H1 (cell line): ENCODE results near the gene MPP3. TPM values are rescaled to one million over a fixed set of nuclear protein-coding genes. Genes with fewer than 3 reads are reported as not detected.

Experiments
- CTCF ChIA-PET: fragments of 300-600 bp; sonication (Branson Sonifier 250); formaldehyde crosslinking; loops from one replicate; lab custom pipeline; 2021; ENCODE audit not compliant: partially characterized antibody; lab: Charles Lee
- POLR2A ChIA-PET: fragments of 300-600 bp; sonication (Branson Sonifier 250); formaldehyde crosslinking; loops from one replicate; lab custom pipeline; 2021; ENCODE audit warnings: inconsistent platforms; ENCODE audit not compliant: partially characterized antibody; lab: Charles Lee
- DNase-seq, 2 experiments: peaks; one replicate each; pipeline versions ENCODE4 v3.0.0 to v3.0.0-alpha.2; 2010 to 2022; ENCODE audit warnings: low spot score in 2 of 2, low read depth in 1 of 2, mixed read lengths in 1 of 2
- FAIRE-seq: peaks from 2 replicates; lab custom pipeline; 2011; peaks lifted over from hg19 to GRCh38; lab: Jason Lieb, UNC
- H2AFZ ChIP-seq: 2 replicates; pipeline ENCODE4 v1.8.1; 2012; ENCODE audit warnings: low read length, inconsistent platforms
- H2AK5ac ChIP-seq: 2 replicates; pipeline ENCODE4 v1.6.1; 2013; ENCODE audit warnings: low read depth, low read length
- H2BK120ac ChIP-seq: replicated peaks from 2 replicates; pipeline ENCODE3; 2013; ENCODE audit warnings: low read depth, low read length, inconsistent platforms
- H2BK12ac ChIP-seq: 2 replicates; pipeline ENCODE4 v1.6.1; 2013; ENCODE audit warnings: low read depth, low read length
- H2BK15ac ChIP-seq: 2 replicates; pipeline ENCODE4 v1.6.1; 2013; ENCODE audit warnings: low read length
- H2BK20ac ChIP-seq: 2 replicates; pipeline ENCODE4 v1.6.1; 2013; ENCODE audit warnings: low read length
- H2BK5ac ChIP-seq: 2 replicates; pipeline ENCODE4 v1.6.1; 2013; ENCODE audit warnings: low read depth, low read length
- H3K14ac ChIP-seq: 2 replicates; pipeline ENCODE4 v1.6.1; 2013; ENCODE audit warnings: inconsistent platforms; ENCODE audit not compliant: insufficient read length
- H3K18ac ChIP-seq: 2 replicates; pipeline ENCODE4 v1.6.1; 2013; ENCODE audit warnings: low read length; ENCODE audit errors: extremely low read depth
- H3K23ac ChIP-seq: 2 replicates; pipeline ENCODE4 v1.6.1; 2013; ENCODE audit warnings: inconsistent platforms; ENCODE audit not compliant: insufficient read length
- H3K23me2 ChIP-seq: 2 replicates; pipeline ENCODE4 v1.6.1; 2013; ENCODE audit warnings: low read depth, low read length
- H3K27ac ChIP-seq: 2 replicates; pipeline ENCODE4 v1.6.1; 2011; ENCODE audit warnings: low read depth, low read length, inconsistent platforms
- H3K27me3 ChIP-seq, 4 experiments: replicated peaks in 1 of 4; 1 replicate in 1 of 4; 2 replicates in 3 of 4; pipeline versions ENCODE4 v1.6.1 to v1.8.1; 2011 to 2013; ENCODE audit warnings: low read length in 3 of 4, mild to moderate bottlenecking in 3 of 4, inconsistent platforms in 2 of 4, mixed read lengths in 2 of 4, moderate library complexity in 1 of 4; ENCODE audit not compliant: control insufficient read depth in 3 of 4, insufficient read depth in 3 of 4; ENCODE audit errors: extremely low read depth in 1 of 4
- H3K36me3 ChIP-seq, 4 experiments: 2 replicates each; pipeline versions ENCODE4 v1.6.1 to v1.8.1; 2011 to 2013; ENCODE audit warnings: mild to moderate bottlenecking in 4 of 4, low read length in 3 of 4, moderate library complexity in 2 of 4, control low read depth in 1 of 4, inconsistent platforms in 1 of 4; ENCODE audit not compliant: insufficient read depth in 4 of 4, control insufficient read depth in 2 of 4
- H3K4ac ChIP-seq: replicated peaks from 2 replicates; pipeline ENCODE3; 2013; ENCODE audit warnings: low read length, low read depth, mixed read lengths, inconsistent platforms; ENCODE audit not compliant: insufficient read length
- H3K4me1 ChIP-seq, 4 experiments: replicated peaks in 1 of 4; 1 replicate in 1 of 4; 2 replicates in 3 of 4; pipeline versions ENCODE4 v1.6.1 to v1.8.1; 2011 to 2013; ENCODE audit warnings: low read length in 3 of 4, inconsistent platforms in 2 of 4, mixed read lengths in 1 of 4; ENCODE audit not compliant: insufficient read depth in 4 of 4, control insufficient read depth in 3 of 4
- H3K4me2 ChIP-seq, 2 experiments: 2 replicates each; pipeline versions ENCODE4 v1.6.1 to v1.8.1; 2011 to 2013; ENCODE audit warnings: low read depth in 2 of 2, low read length in 2 of 2, control low read depth in 1 of 2, inconsistent platforms in 1 of 2, mild to moderate bottlenecking in 1 of 2; ENCODE audit not compliant: insufficient read depth in 1 of 2
- H3K4me3 ChIP-seq, 4 experiments: fragments of 200-600, 300-600 bp in 1 of 4; sonication (generic), shearing (Covaris generic), sonication (Bioruptor Twin) in 1 of 4; 2 replicates each; pipeline versions ENCODE4 v1.5.1 to v1.8.1; 2011 to 2016; ENCODE audit warnings: low read length in 4 of 4, low read depth in 3 of 4, control low read depth in 2 of 4, inconsistent platforms in 2 of 4, mild to moderate bottlenecking in 2 of 4, mixed read lengths in 1 of 4, moderate library complexity in 1 of 4; ENCODE audit not compliant: insufficient read depth in 2 of 4; ENCODE audit errors: extremely low read depth in 1 of 4
- H3K56ac ChIP-seq: replicated peaks from 2 replicates; pipeline ENCODE3; 2013; ENCODE audit warnings: low read depth, mild to moderate bottlenecking, mixed read lengths, low read length, inconsistent platforms; ENCODE audit not compliant: insufficient read length
- H3K79me1 ChIP-seq: 2 replicates; pipeline ENCODE4 v1.6.1; 2013; ENCODE audit warnings: low read depth, low read length, control low read depth
- H3K79me2 ChIP-seq, 2 experiments: 2 replicates each; pipeline versions ENCODE4 v1.6.1 to v1.8.1; 2012 to 2013; ENCODE audit warnings: low read length in 2 of 2, mild to moderate bottlenecking in 2 of 2, inconsistent platforms in 1 of 2; ENCODE audit not compliant: insufficient read depth in 2 of 2, control insufficient read depth in 1 of 2
- H3K9ac ChIP-seq, 4 experiments: replicated peaks in 1 of 4; 1 replicate in 1 of 4; 2 replicates in 3 of 4; pipeline versions ENCODE4 v1.6.1 to v1.8.1; 2011 to 2013; ENCODE audit warnings: low read depth in 3 of 4, low read length in 3 of 4, control low read depth in 2 of 4, mild to moderate bottlenecking in 2 of 4, moderate library complexity in 2 of 4, inconsistent platforms in 1 of 4; ENCODE audit errors: extremely low read depth in 1 of 4
- H3K9me3 ChIP-seq, 2 experiments: 2 replicates each; pipeline versions ENCODE4 v1.6.1 to v1.8.1; 2012 to 2013; ENCODE audit warnings: mild to moderate bottlenecking in 2 of 2, moderate library complexity in 2 of 2, control low read depth in 1 of 2, inconsistent platforms in 1 of 2, low read depth in 1 of 2, low read length in 1 of 2, mixed read lengths in 1 of 2; ENCODE audit not compliant: insufficient read depth in 2 of 2
- H4K20me1 ChIP-seq, 2 experiments: replicated peaks in 1 of 2; 2 replicates each; pipeline versions ENCODE3 to v1.8.1; 2011 to 2013; ENCODE audit warnings: inconsistent platforms in 2 of 2, low read length in 2 of 2, mild to moderate bottlenecking in 1 of 2; ENCODE audit not compliant: insufficient read depth in 2 of 2, control insufficient read depth in 1 of 2
- H4K5ac ChIP-seq: 2 replicates; pipeline ENCODE4 v1.6.1; 2013; ENCODE audit warnings: low read length, low read depth, mixed read lengths, inconsistent platforms; ENCODE audit not compliant: insufficient read length
- H4K8ac ChIP-seq: 2 replicates; pipeline ENCODE4 v1.8.0; 2013; ENCODE audit warnings: mild to moderate bottlenecking, moderate library complexity, low read length, inconsistent platforms; ENCODE audit not compliant: insufficient read depth; ENCODE audit errors: extremely low read depth
- H4K91ac ChIP-seq: replicated peaks from 2 replicates; pipeline ENCODE3; 2013; ENCODE audit warnings: low read length, mixed read lengths, inconsistent platforms; ENCODE audit not compliant: insufficient read length
- CHD1 ChIP-seq: IDR thresholded peaks from 2 replicates; pipeline ENCODE4 v1.6.1; 2012; ENCODE audit warnings: low read depth, low read length, improper control_type of control experiment
- KDM4A ChIP-seq: IDR thresholded peaks from one replicate; pipeline ENCODE4 v1.7.1; 2012; ENCODE audit warnings: low read depth, mild to moderate bottlenecking, moderate library complexity, low read length, inconsistent platforms; ENCODE audit not compliant: severe bottlenecking
- POLR2AphosphoS5 ChIP-seq: IDR thresholded peaks from 2 replicates; pipeline ENCODE4 v1.6.1; 2011; ENCODE audit warnings: low read depth, low read length
- SIN3A ChIP-seq, 2 experiments: IDR thresholded peaks in 1 of 2; conservative IDR thresholded peaks in 1 of 2; 2 replicates each; pipeline ENCODE4 v1.6.1; 2011 to 2012; ENCODE audit warnings: low read length in 2 of 2, improper control_type of control experiment in 1 of 2, low read depth in 1 of 2, mild to moderate bottlenecking in 1 of 2
- TAF1 ChIP-seq: IDR thresholded peaks from 2 replicates; pipeline ENCODE4 v1.6.1; 2011; ENCODE audit warnings: mild to moderate bottlenecking, low read depth, low read length
- WGBS, 2 experiments: shearing (Covaris generic) in 1 of 2; methylation state at CpG; one replicate each; pipeline versions ENCODE4 v1.1.6 to v1.1.7; 2013 to 2015; ENCODE audit warnings: low lambda C conversion rate in 2 of 2, mixed read lengths in 2 of 2, inconsistent platforms in 1 of 2, low coverage in 1 of 2, missing lambda C conversion rate in 1 of 2; ENCODE audit not compliant: insufficient replicate concordance in 2 of 2, insufficient coverage in 1 of 2, insufficient read length in 1 of 2; ENCODE audit errors: extremely low coverage in 1 of 2, missing lambda C conversion rate in 1 of 2; 5-methylcytosine and 5-hydroxymethylcytosine counted together
- long read RNA-seq, 2 experiments: library from RNA in 1 of 2; library from capped mRNA in 1 of 2; stranded (forward); transcript quantifications; one replicate each; pipeline ENCODE4 v2.0.0, GENCODE V29; 2021; ENCODE audit warnings: inconsistent platforms in 1 of 2
- polyA minus RNA-seq, 3 experiments: library from RNA; depleted of rRNA, polyadenylated mRNA; stranded (reverse); fragments of >200 nt; gene quantifications; 1 replicate in 2 of 3; 2 replicates in 1 of 3; pipeline ENCODE4 v1.2.3, GENCODE V29; 2011
- polyA plus RNA-seq, 7 experiments: library from polyadenylated mRNA; depleted of rRNA in 3 of 7; stranded (reverse) in 5 of 7; unstranded in 2 of 7; fragments of >200 nt in 5 of 7; fragments of 200-250 nt in 2 of 7; gene quantifications; 1 replicate in 5 of 7; 2 replicates in 1 of 7; 4 replicates in 1 of 7; pipeline versions ENCODE4 v1.2.1 to v1.2.3, GENCODE V29; 2011 to 2013; ENCODE audit warnings: missing spikeins in 2 of 7, mixed read lengths in 2 of 7
- total RNA-seq: library from RNA; stranded (reverse); fragmentation: NEBNext Ultra II Directional; extraction: Animal tissue kit (Norgen Biotek cat#: 25700); gene quantifications from 2 replicates; pipeline ENCODE4 v1.2.1, GENCODE V29; 2021

Gene MPP3, protein sequence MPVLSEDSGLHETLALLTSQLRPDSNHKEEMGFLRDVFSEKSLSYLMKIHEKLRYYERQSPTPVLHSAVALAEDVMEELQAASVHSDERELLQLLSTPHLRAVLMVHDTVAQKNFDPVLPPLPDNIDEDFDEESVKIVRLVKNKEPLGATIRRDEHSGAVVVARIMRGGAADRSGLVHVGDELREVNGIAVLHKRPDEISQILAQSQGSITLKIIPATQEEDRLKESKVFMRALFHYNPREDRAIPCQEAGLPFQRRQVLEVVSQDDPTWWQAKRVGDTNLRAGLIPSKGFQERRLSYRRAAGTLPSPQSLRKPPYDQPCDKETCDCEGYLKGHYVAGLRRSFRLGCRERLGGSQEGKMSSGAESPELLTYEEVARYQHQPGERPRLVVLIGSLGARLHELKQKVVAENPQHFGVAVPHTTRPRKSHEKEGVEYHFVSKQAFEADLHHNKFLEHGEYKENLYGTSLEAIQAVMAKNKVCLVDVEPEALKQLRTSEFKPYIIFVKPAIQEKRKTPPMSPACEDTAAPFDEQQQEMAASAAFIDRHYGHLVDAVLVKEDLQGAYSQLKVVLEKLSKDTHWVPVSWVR
- total RNA-seq, result 5.5 and 6.1 TPM in 2 replicates
- 3.1 and 3.8 TPM in 2 replicates for polyA plus RNA-seq (2011; rRNA removed)
- polyA plus RNA-seq (2011; cell fraction: cytosol; rRNA removed), result 6.2 TPM
- polyA plus RNA-seq (2011; cell fraction: nucleus; rRNA removed), result 21.1 TPM
- polyA plus RNA-seq (2012, experiment 1 of 2), result 6.1 to 7.7 TPM (median 7.3 TPM) in 4 replicates
- polyA plus RNA-seq (2012, experiment 2 of 2), result 1.8 TPM
- polyA plus RNA-seq (2013, experiment 1 of 2), result 5.1 TPM
- polyA plus RNA-seq (2013, experiment 2 of 2), result 5.1 TPM
- 5.6 and 6.1 TPM in 2 replicates for polyA minus RNA-seq (2011; rRNA and poly(A)+ RNA removed)
- 5.9 TPM for polyA minus RNA-seq (2011; cell fraction: cytosol; rRNA and poly(A)+ RNA removed)
- polyA minus RNA-seq (2011; cell fraction: nucleus; rRNA and poly(A)+ RNA removed), result 9.3 TPM
- long read RNA-seq, experiment 1, result 0 reads
- long read RNA-seq, experiment 2, partial matches to known transcripts, result 2 of 3 reads
- long read RNA-seq, experiment 2, other reads (novel, unspliced or antisense), result 1 of 3 reads

DNA sequence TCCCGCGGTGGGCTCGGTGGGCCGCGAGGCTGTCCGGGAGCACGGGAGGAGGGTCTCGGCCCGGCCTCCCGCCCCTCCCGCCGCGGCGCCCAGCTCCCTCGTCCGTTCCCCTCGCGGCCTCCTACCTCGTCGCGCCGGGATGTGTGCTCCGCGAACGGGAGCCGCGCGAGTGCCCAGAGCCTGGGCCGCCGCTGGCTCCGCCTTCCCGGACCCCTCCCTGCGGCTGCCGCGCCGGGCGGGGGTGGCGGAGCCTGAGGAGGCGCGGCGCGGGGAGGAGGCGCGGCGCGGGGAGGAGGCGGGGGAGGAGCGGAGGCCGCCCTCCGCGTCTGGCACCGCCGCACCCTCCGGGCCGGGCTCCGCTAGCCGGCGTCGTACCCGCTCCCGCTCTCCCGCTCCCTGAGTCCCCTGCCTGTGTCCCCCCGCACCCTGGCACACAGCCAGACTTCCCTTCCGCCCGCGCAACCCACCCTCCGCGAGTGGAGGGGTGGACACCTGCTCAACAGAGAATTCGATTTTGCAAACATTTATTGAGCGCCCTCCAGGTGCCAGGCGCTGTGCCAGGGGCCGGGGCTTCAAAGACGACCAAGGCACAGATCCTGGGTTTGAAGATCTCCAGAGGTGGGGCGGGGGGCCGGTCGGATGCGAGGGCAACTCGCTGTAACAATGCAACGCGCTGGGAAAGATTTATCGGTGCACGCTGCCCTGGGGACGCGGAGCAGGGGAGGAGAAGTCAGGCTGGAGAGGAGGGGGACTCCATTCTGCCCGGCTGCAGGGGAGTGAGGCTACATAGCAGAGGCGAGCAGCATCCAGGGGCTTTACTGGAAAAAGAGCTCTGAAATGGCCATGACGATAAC is at the start of gene MPP3:
TSS of gene MPP3 (minus strand) at position 171 of the 854 bp plus-strand sequence. CDS start 1,240 bp downstream, outside the sequence.
- WGBS, 2 experiments, result 4% methylated on average over 33 of the region's 87 CpGs; no CpG with 5 or more reads in 1 of the 2 experiments
- no peak within 1 kb of the TSS for H2AK5ac ChIP-seq
- no peak within 1 kb of the TSS for H3K23ac ChIP-seq
- peak within 1 kb of the TSS; percentile 80 to 95 for H3K4me2 ChIP-seq
- peaks cover 10% of the 10 kb centered on the region; the same call in 1 of the 2 replicates for H3K23me2 ChIP-seq
- H3K36me3 ChIP-seq, result peaks cover 0 to 3% (median 0%) of the 10 kb centered on the region in 4 experiments; a peak in 1 of 8 replicates
- no peak within 1 kb of the TSS for H3K27ac ChIP-seq
- peak within 1 kb of the TSS; percentile 81; the same call in 1 of the 2 replicates for H4K8ac ChIP-seq
- no peak within 1 kb of the TSS; a peak in 1 of 7 replicates for H3K9ac ChIP-seq
- peak within 1 kb of the TSS; percentile 49 for H4K5ac ChIP-seq
- peaks cover 0 to 11% (median 6%) of the 10 kb centered on the region in 4 experiments; a peak in 5 of 7 replicates for H3K4me1 ChIP-seq
- H3K9me3 ChIP-seq, result peaks cover 0 to 4% of the 10 kb centered on the region in 2 experiments; a peak in 2 of 4 replicates
- H4K20me1 ChIP-seq, result peaks cover 0 to 2% of the 10 kb centered on the region in 2 experiments
- peak within 1 kb of the TSS; percentile 68; the same call in 1 of the 2 replicates for H2AFZ ChIP-seq
- H3K27me3 ChIP-seq, result peaks cover 0 to 15% (median 13%) of the 10 kb centered on the region in 4 experiments; a peak in 6 of 7 replicates
- H2BK12ac ChIP-seq, result 0 out of 2 replicates have a peak within 1 kb of the TSS, but pooled peaks have one; percentile 39
- no peak within 1 kb of the TSS for H2BK5ac ChIP-seq
- no peak within 1 kb of the TSS for H3K14ac ChIP-seq
- H3K4me3 ChIP-seq, result peak within 1 kb of the TSS; percentile 44 to 87 (median 57)
- ChIA-PET CTCF (interaction anchor here (0.7 to 2.2 kb wide), 4 partner anchors 13 to 47 kb away, joined by 3 to 10 read pairs (median 4); partner anchors contain the start of gene CD300LG), POLR2A (interaction anchor here (1.2 kb wide), 1 partner anchor 14 kb away, joined by 3 read pairs; the partner anchor contains the start of gene CD300LG)
- H2BK20ac ChIP-seq, result no peak within 1 kb of the TSS
- no peak within 1 kb of the TSS for H2BK120ac ChIP-seq
- no peak within 1 kb of the TSS; the same call in 1 of the 2 replicates for H2BK15ac ChIP-seq
- no peak within 1 kb of the TSS for H3K56ac ChIP-seq
- no peak for FAIRE-seq
- H3K79me1 ChIP-seq, result no peaks in the 10 kb centered on the region
- peak within 1 kb of the TSS; percentile 53 for H3K18ac ChIP-seq
- no peaks in the 10 kb centered on the region for H3K79me2 ChIP-seq
- DNase-seq, result peak in 1 of 2 experiments; percentile 68
- peak within 1 kb of the TSS; percentile 83 for H4K91ac ChIP-seq
- H3K4ac ChIP-seq, result no peak within 1 kb of the TSS
- TF ChIP-seq SIN3A (conservative IDR thresholded peaks at IDR 0.05 in 1 of 2, IDR thresholded peaks at IDR 0.05 in 1 of 2; ENCODE audit: low read depth in 1 of 2, low read length in 2 of 2) (0 out of 4 replicates have a peak, but pooled peaks of 1 of the 2 experiments have one; percentile 14), POLR2AphosphoS5 (no peak), TAF1 (0 out of 2 replicates have a peak, but pooled peaks have one; percentile 40), CHD1 (no peak), KDM4A (peak; percentile 80)
